ENCODE measurements around the gene HBE1.
"Not testable (repeated sequence)": the region's sequence is repeated elsewhere in the genome, so short reads cannot be mapped to it uniquely, and the experiment has no call there.

The HBE1 gene

DNA sequence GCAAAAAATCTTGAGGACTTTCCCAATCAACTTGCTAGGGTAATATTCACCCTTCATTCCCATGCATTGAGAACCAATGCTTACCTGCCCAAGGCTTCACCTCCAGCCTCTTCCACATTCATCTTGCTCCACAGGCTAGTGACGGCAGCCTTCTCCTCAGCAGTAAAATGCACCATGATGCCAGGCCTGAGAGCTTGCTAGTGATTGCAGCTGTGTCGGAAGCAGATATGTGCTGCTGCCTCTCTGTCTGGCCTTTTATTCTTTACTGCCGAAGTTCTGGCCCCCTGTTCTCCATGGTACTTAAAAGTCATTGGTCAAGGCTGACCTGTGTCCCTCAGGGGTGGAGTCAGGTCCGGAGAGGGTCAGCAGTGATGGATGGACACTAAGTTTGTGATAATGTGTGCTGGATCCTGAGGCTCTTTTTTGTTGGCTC is at the start of gene HBE1:
HBE1 (minus strand) TSS at position 231 of the 433 bp plus-strand sequence; CDS start at position 176, 55 bp downstream.
- no peak for DNase-seq (ENCODE audit: low read depth)

DNA sequence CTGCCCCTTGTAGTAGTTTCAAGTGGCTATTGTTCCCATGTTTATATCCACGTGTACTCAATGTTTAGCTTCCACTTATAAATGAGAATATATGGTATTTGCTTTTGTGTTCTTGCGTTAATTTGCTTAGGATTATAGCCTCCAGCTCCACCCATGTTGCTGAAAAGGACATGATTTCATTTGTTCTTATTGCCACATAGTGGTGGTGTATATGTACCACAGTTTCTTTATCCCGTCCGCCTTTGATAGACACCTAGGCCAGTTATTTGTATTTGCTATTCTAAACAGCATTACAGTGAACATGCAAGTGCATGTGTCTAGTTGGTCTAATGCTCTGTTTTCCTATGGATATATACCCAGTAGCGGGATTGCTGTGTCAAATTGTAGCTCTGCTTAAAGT is 47.5 kb upstream of the HBE1 start:
- DNase-seq (ENCODE audit: low read depth), result no peak

DNA sequence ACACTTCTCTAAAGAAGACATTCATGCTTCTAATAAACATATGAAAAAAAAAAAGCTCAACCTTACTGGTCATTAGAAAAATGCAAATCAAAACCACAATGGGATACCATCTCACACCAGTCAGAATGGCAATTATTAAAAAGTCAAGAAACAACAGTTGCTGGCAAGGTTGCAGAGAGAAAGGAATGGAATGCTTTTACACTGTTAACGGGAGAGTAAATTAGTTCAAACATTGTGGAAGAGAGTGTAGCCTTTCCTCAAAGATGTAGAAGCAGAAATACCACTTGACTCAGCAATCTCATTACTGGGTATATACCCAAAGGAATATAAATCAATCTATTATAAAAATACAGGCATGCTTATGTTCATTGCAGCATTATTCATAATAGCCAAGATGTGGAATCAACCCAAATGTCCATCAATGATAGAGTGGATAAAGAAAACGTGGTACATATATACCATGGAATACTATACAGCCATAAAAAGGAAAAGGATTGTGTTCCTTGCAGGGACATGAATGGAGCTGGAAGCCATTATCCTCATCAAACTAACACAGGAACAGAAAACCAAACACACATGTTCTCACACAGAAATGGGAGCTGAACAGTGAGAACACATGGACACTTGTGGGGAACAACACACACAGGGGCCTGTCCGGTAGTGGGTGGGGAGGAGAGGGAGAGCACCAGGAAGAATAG is 43.7 kb upstream of the HBE1 start:
- not testable (repeated sequence) for DNase-seq (ENCODE audit: low read depth)

DNA sequence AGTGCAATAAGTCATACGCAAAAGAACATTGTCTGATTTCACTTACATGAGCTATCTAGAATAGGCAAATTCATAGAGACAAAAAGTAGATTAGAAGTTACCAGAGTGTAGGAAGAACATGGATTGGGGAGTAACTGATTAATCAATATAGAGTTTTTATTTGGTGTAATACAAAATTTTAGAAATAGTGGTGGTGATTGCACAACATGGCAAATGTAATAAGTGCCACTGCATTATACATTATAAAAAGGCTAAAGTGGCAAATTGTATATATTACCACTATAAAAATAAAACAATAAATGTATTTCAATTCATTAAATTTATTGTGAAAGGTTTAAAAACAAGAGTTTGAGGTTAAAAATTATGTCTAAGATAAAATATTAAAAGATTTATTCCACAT is 40.7 kb upstream of the HBE1 start:
- no peak for DNase-seq (ENCODE audit: low read depth)

DNA sequence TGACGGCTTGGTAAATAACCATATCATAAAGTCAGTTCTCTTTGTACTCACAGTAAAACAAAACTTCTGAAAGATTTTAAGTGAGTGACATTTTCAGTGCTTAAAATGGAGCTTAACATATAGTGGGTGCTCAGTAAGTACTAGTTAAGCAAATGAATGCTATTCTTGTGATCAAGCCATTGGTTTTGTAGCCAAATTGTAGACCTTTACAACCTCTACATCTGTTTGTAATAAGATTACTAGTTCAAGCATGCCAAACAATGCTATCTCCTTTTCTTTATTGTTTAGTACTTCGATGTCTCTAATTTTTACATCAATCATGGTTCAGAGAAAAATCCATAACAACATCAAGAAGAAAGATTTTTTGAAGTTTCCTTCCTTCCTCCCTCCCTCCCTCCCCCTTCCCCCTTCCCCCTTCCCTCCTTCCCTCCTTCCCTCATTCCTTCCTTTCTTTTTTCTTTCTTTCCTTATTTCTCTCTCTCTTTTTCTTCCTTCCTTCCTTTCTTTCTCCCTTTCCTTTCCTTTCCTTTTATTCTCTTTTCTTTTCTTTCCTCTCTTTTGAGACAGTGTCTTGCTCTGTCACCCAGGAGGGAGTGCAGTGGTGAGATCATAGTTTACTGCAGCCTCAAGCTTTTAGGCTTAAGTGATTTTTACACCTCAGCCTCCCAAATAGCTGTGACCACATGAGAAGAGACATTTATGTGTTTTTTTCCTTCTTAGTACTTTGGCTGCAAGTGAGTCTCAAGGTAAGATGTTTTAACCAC is 37.7 kb upstream of the HBE1 start:
- no peak for DNase-seq (ENCODE audit: low read depth)

DNA sequence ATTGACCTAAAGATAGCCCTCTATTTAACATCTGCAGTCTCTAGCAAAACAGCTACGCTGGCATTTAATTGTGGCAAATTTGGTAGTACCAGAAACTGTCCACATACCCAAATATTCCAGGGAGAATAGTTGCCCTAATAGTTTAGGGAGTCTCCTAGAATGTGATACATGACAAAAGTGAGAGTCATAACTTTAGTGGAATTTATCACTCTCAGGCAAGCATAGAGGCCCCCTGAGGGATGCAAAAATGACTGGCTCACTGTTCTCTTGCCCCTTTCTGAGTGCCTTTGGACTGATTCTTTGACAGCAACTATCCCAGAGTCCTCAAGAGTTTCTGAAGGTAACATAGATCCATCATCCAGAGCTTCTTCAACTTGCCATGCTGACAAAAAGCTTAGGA is 34.3 kb upstream of the HBE1 start:
- no peak for DNase-seq (ENCODE audit: low read depth)

DNA sequence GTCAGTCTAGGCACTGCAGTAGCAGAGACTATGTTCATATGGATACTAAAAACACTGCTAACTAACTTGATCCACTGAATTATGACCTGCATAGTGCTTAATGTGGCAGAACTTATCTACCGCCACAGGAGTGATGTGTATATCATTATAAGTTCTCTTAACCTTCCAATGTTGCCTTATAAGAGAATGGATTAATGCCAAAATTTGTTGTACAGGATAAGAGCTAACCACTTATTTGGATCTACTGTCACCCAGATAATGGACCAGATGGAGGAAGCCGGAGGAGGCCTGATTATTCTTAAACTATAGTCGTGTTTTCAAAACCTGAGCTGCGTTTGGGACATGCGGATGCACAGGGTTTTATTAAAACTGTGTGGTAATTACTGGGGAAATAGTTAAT is 33.9 kb upstream of the HBE1 start:
- no peak for DNase-seq (ENCODE audit: low read depth)

DNA sequence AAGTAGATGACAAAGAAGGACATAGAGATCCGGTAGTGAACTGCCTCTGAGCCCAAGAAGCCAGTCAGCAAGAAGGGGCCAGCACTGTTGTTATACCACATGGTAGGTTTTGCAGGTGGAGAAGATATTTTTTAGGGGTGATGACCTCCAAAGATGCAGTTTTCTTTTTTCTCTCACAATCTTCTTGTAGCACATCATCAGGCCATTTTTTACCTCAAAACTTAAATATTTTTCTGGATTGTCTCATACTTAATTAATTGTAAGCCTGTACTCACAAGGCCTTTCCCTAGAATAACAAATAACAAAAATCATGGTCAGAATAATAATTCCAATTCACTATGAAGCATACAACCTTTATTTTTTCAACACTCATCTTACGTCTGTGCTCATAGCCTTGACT is 32.1 kb upstream of the HBE1 start, which contains the start of gene OR51B4:
OR51B4 (minus strand) TSS at position 101 of the 400 bp plus-strand sequence; CDS start at position 101, 0 bp downstream.
- DNase-seq (ENCODE audit: low read depth), result no peak

DNA sequence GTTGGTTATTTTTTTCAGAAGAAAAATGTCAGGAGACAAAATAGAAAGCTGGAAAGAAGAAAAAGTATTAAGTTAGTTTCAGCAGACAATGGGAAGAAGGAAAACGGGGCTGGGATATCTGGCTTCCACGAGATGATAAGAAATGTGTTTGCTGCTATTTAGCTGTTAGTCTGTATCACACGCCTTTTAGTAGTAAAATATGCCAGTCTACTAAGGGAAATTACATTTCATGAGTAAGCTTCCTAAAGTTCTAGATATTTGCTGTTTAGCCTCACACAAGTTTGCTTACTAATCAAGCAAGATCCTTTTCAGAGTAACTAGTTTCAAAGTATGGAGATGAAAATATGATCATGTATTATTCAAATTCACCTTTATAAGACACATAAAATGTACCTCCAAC is 30.5 kb upstream of the HBE1 start:
- no peak for DNase-seq (ENCODE audit: low read depth)

DNA sequence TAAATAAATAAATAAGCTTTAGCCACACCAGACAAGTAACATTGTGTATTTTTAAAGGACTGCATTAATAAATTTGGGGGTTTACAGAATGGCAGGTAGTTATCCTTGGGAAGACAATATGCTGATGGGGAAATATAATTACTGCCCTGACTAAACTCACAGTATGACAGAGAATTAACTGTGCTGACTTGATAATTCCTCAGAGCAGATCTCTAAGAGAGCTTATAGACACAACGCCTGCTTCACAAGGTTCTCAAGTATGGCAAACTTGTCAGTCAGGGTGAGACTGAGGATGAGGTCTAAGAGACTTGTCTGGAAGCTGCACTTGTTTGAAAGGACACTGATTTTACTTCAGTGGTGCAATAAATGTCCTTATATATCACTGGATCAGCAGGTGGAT is 28.7 kb upstream of the HBE1 start:
- no peak for DNase-seq (ENCODE audit: low read depth)

DNA sequence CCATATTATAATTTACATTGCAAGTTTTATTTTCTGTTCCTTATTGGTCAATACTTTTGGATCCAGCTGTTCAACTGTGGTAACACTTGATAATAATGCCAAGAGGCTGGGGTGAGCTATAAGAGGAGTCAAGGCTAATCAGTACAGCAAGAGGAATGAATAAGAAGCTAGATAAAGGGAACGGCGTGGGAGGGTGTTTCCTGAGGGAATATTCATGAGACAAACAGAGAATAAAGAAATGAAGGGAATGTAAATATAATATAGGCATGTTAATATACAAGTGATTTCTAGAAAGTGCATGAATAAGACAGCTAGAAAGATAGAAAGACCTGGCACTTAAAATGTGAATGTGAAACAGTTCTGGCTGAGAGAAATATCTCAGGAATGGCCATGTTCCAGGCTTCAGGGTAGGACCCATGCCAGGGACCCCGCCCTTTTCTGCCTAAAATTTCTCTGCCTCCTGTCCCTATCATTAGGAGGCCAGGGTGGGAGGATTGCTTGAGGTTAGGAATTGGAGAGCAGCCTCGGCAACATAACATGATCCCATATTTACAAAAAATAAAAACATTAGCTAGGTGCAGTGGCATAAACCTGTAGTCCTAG is 28.1 kb upstream of the HBE1 start:
- no peak for DNase-seq (ENCODE audit: low read depth)

DNA sequence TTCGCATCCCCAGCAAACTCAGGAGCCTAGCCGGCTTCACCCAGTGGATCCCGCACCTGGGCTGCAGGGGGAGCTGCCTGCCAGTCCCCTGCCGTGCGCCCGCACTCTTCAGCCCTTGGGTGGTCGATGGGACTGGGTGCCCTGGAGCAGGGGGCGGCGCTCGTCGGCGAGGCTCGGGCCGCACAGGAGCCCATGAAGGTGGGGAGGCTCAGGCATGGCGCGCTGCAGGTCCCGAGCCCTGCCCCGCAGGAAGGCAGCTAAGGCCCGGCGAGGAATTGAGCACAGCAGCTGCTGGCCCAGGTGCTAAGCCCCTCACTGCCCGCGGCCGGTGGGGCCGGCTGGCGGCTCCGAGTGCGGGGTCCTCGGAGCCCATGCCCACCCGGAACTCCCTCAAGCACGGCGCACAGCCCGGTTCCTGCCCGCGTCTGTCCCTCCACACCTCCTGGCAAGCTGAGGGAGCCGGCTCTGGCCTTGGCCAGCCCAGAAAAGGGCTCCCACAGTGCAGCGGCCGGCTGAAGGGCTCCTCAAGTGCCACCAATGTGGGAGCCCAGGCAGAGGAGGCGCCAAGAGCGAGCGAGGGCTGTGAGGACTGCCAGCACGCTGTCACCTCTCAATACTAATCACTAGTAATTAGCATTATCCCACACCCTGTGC is 24.7 kb upstream of the HBE1 start:
- not testable (repeated sequence) for DNase-seq (ENCODE audit: low read depth)

DNA sequence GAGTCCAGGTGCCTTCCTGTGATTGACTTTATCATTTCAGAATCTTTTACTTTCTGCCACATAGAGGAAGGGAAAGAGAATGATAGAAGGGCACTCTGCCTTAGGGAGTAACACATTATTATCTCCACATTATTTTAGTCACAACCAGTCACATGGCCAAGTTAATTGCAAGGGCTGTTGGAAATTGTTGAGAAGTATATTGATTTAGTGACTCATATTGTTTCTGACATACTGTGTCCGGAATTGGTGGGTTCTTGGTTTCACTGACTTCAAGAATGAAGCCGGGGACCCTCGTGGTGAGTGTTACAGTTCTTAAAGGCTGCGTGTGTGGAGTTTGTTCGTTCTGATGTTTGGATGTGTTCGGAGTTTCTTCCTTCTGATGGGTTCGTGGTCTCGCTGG is 23.3 kb upstream of the HBE1 start:
- no peak for DNase-seq (ENCODE audit: low read depth)

DNA sequence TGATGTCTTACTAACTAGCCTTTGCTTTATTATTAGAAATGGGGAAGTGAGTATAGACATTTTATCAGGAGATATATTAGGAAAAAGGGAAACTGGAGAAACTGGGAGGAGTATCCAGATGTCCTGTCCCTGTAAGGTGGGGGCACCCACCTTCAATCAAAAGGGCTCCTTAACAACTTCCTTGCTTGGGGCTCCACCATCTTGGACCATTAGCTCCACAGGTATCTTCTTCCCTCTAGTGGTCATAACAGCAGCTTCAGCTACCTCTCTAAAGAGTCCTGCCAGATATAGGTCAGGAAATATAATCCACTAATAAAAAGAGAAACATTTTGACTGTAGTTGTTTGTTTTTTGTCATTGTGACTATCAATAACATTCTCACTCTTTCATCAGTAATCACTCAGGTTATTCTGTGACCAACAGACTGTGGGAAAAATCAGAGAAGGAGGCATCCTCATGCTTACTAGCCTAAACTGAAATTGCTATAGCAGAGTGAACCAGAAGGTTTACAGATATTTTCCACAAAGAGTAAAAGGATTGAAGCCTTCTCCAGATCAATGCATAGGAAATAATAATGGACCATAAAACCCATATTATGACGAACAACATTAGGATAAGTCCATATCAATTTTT is 21.6 kb upstream of the HBE1 start:
- no peak for DNase-seq (ENCODE audit: low read depth)

DNA sequence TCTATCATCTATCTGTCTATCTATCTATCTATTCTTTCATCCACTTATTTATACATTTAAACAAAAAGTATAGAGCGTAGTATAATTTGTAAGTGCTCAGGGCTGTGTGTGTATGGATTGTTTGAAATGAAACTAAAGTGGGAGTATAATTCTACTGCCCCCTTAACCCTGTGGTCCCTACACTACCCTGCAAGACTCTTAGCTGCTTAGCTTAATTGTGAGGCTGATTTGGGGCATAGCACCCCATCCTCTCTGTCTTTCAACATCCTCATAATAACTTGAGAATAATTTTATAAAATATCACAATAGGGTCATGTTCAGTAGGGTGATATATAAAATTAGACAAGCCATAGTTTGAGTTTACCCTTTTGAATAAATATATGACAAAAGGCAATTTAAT is 20.4 kb upstream of the HBE1 start:
- no peak for DNase-seq (ENCODE audit: low read depth)

DNA sequence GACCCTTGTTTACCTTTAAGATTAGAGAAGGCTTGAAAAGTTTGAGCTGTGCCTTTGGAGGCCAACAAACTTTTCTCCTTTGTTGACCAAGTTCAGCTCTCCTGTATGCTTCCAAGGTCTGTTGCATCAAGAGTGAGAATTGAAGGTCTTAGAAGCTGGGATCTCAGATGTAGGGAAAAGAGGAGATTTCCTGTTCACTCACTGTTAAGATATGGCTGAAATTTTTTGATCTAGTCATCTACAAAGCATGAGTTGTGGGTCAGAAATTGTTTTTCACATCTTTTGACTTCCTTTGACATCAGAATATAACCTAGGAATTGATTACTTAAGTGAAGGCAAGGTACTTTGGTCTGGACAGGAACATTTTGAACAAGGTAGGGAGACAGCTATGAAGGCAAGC is 20.0 kb upstream of the HBE1 start:
- DNase-seq (ENCODE audit: low read depth), result no peak

DNA sequence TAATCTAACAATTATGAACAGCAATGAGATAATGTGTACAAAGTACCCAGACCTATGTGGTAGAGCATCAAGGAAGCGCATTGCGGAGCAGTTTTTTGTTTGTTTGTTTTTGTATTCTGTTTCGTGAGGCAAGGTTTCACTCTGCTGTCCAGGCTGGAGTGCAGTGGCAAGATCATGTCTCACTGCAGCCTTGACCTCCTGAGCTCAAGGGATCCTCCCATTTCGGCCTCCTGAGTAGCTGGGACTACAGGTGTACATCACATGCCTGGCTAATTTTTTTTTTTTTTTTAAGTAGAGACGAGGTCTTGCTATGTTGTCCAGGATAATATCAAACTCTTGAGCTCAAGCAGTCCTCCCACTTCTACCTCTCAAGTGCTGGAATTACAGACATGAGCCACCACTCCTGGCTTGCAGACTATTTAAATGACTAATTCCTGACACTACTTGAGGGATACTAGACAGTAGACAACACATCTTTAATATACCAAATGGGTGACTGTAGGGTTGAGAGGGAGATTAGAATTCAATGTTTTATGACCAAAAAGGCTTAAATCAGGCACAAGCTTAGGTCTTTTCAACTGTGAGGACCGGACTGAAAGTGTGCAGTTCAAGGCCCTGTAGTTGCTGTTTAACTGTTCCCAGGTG is 19.3 kb upstream of the HBE1 start:
- DNase-seq (ENCODE audit: low read depth), result no peak

DNA sequence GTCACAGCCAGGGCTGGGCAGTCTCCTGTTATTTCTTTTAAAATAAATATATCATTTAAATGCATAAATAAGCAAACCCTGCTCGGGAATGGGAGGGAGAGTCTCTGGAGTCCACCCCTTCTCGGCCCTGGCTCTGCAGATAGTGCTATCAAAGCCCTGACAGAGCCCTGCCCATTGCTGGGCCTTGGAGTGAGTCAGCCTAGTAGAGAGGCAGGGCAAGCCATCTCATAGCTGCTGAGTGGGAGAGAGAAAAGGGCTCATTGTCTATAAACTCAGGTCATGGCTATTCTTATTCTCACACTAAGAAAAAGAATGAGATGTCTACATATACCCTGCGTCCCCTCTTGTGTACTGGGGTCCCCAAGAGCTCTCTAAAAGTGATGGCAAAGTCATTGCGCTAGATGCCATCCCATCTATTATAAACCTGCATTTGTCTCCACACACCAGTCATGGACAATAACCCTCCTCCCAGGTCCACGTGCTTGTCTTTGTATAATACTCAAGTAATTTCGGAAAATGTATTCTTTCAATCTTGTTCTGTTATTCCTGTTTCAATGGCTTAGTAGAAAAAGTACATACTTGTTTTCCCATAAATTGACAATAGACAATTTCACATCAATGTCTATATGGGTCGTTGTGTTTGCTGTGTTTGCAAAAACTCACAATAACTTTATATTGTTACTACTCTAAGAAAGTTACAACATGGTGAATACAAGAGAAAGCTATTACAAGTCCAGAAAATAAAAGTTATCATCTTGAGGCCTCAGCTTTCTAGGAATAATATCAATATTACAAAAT is 18.6 kb upstream of the HBE1 start:
- no peak for DNase-seq (ENCODE audit: low read depth)

DNA sequence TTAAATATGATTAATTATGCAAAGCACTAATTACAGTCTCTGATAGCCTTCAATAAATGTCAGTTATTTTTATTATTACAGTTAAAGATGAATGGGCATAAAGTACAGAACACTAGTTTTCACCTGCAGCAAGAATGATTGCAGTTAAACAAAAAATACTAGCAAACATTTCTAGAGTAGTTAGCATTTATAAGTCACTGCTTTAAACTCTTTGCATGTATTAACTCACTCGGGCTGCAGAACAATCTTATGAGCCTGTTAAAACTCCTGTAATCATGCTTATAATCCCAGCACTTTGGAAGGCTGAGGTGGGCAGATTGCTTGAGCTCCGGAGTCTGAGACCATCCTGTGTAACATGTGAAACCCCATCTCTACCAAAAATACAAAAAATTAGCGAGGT is 17.2 kb upstream of the HBE1 start:
- DNase-seq (ENCODE audit: low read depth), result no peak

DNA sequence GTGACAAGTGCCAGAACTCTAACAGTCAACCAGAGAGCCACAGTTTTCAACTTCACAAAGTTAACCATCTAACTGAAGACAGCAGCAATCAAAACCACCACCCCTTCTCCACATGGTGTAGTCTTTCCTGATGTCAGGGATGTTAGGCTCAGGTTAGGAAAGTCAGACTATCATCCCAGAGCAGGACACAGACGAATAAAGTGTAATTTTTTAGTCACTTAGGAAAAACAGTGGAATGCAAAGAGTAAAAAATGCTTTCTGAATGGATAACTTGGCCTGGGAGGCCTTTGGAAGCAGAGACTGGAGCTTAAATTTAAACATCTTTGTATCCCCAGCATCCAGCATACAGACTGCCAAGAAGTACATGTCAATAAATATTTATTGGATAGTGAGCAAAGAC is 16.6 kb upstream of the HBE1 start:
- DNase-seq (ENCODE audit: low read depth), result no peak
